ENCODE measurements around the gene CST9L.
"Not testable (repeated sequence)": the region's sequence is repeated elsewhere in the genome, so short reads cannot be mapped to it uniquely, and the experiment has no call there.

CST9L gene

GRCh38 chr20:23582293-23582692 is 14.0 kb upstream of the CST9L start:
- in situ Hi-C loops (cut with MboI; ENCODE audit: low sequenced_read_pairs, unreplicated experiment) = no loop called here
- no peak for TF ChIP-seq CTCF (IDR thresholded peaks at IDR 0.05; ENCODE audit: borderline replicate concordance, control extremely low read depth, extremely low read depth, insufficient read depth, missing control alignments)
- DNase-seq (ENCODE audit: low spot score) = no peak

- in situ Hi-C loops (cut with MboI; ENCODE audit: low sequenced_read_pairs, unreplicated experiment); DNase-seq (ENCODE audit: low spot score): not testable (repeated sequence)
These were observed 13.5 kb upstream of the CST9L start for GRCh38 chr20:23581833-23582232.

- no peak for DNase-seq (ENCODE audit: low spot score)
- TF ChIP-seq CTCF (IDR thresholded peaks at IDR 0.05; ENCODE audit: borderline replicate concordance, control extremely low read depth, extremely low read depth, insufficient read depth, missing control alignments) = no peak
- in situ Hi-C loops (cut with MboI; ENCODE audit: low sequenced_read_pairs, unreplicated experiment) = no loop called here
These were observed 6.7 kb upstream of the CST9L start for GRCh38 chr20:23574977-23575376.

GRCh38 chr20:23570178-23570760 is 2.0 kb upstream of the CST9L start:
- in situ Hi-C loops (cut with MboI; ENCODE audit: low sequenced_read_pairs, unreplicated experiment) = no loop called here
- TF ChIP-seq CTCF (IDR thresholded peaks at IDR 0.05; ENCODE audit: borderline replicate concordance, control extremely low read depth, extremely low read depth, insufficient read depth, missing control alignments) = no peak
- DNase-seq (ENCODE audit: low spot score) = no peak

- in situ Hi-C loops (cut with MboI; ENCODE audit: low sequenced_read_pairs, unreplicated experiment) = no loop called here
- no peak for TF ChIP-seq CTCF (IDR thresholded peaks at IDR 0.05; ENCODE audit: borderline replicate concordance, control extremely low read depth, extremely low read depth, insufficient read depth, missing control alignments)
- DNase-seq (ENCODE audit: low spot score) = no peak
These were observed 1.3 kb upstream of the CST9L start for GRCh38 chr20:23569570-23569969.

GRCh38 chr20:23568971-23569330 is 667 bp upstream of the CST9L start:
- in situ Hi-C loops (cut with MboI; ENCODE audit: low sequenced_read_pairs, unreplicated experiment) = no loop called here
- no peak for DNase-seq (ENCODE audit: low spot score)
- TF ChIP-seq CTCF (IDR thresholded peaks at IDR 0.05; ENCODE audit: borderline replicate concordance, control extremely low read depth, extremely low read depth, insufficient read depth, missing control alignments) = no peak

- DNase-seq (ENCODE audit: low spot score) = no peak
- in situ Hi-C loops (cut with MboI; ENCODE audit: low sequenced_read_pairs, unreplicated experiment) = no loop called here
- TF ChIP-seq CTCF (IDR thresholded peaks at IDR 0.05; ENCODE audit: borderline replicate concordance, control extremely low read depth, extremely low read depth, insufficient read depth, missing control alignments) = no peak
These were observed 1.9 kb downstream of the CST9L start for GRCh38 chr20:23566199-23566932.
